Activated CD4-positive, alpha-beta T cell treated with anti-CD3 and anti-CD28 coated beads, Interleukin-2, Interleukin-4, amounts not matched to agents 100 ng/mL and 50 ng/mL, durations not matched to agents 16 hours and 8 hours (primary cell): ENCODE data around the gene PRM3.

Source experiments
- DNase-seq: peaks from one replicate; pipeline ENCODE4 v3.0.0-alpha.2; 2020; ENCODE audit warnings: low spot score

The PRM3 gene

GRCh38 chr16:11272921-11273720 lies at the start of gene PRM3:
PRM3 (minus strand) TSS chr16:11273629; CDS start chr16:11273595, 34 bp downstream.
- DNase-seq, result no peak

DNA sequence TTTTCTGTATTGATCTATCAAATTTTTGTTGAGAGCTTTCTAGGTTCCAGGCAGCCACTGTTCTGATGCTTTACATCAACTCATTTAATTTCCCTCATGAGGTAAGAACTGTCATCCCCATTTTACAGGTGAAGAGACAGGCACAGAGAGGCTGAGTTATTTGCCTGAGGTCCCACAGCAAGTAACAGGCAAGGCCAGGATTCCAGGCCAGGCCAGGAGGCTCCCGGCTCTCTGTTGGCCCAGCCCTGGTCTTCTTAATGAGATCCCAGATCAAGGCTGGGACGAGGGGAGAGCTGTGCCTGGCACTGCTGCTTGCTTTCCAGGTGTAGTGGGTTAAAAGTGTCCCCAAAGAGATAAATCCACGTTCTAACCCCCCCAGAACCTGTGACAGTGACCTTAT lies 49.4 kb upstream of the PRM3 start:
- no peak for DNase-seq

- no peak for DNase-seq
Observed at GRCh38 chr16:11321662-11322061, 48.2 kb upstream of the PRM3 start.

DNA sequence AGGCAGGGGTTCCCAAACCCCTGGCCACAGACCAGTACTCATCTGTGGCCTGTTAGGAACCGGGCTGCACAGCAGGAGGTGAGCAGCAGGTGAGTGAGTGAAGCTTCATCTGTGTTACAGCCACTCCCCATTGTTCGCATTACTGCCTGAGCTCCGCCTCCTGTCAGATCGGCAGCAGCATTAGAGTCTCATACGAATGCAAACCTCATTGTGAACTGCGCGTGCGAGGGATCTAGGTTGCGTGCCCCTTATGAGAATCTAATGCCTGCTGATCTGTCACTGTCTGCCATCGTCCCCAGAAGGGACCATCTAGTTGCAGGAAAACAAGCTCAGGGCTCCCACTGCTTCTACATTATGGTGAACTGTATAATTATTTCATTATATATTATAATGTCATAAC lies 46.7 kb upstream of the PRM3 start:
- no peak for DNase-seq

DNA sequence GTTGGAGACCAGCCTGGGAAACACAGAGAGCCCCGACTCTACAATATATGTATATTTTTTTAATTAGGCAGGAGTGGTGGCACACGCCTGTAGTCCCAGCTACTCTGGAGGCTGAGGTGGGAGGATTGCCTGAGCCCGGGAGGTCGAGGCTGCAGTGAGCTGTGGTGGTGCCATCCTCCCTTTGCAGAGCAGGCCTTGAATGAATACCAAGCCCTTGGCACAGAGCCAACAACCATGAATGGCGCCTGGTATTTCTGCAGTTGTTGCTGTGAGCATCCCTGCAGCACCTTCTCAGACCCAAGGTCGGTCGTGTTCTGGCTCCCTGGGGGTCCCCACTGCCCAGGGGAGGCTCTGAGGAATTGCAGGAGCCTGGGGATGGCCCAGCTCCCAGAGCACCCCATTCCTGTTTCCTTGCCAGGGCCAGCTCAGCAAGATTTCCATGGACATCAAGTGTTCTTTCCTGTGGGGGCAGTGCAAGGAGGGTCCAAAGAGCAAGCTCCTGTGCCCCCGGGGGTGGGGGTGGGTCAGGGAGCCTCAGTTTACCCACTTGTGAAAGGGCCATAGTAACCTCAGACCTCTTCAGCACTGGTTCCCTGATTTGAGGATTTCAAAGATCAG lies 46.2 kb upstream of the PRM3 start:
- no peak for DNase-seq

GRCh38 chr16:11318817-11319216 lies 45.4 kb upstream of the PRM3 start:
- no peak for DNase-seq

- no peak for DNase-seq
Observed at GRCh38 chr16:11316331-11317015, 43.0 kb upstream of the PRM3 start.

GRCh38 chr16:11315510-11315909 lies 42.1 kb upstream of the PRM3 start:
- DNase-seq, result no peak

- no peak for DNase-seq
Observed at GRCh38 chr16:11314309-11314894, 41.0 kb upstream of the PRM3 start.

DNA sequence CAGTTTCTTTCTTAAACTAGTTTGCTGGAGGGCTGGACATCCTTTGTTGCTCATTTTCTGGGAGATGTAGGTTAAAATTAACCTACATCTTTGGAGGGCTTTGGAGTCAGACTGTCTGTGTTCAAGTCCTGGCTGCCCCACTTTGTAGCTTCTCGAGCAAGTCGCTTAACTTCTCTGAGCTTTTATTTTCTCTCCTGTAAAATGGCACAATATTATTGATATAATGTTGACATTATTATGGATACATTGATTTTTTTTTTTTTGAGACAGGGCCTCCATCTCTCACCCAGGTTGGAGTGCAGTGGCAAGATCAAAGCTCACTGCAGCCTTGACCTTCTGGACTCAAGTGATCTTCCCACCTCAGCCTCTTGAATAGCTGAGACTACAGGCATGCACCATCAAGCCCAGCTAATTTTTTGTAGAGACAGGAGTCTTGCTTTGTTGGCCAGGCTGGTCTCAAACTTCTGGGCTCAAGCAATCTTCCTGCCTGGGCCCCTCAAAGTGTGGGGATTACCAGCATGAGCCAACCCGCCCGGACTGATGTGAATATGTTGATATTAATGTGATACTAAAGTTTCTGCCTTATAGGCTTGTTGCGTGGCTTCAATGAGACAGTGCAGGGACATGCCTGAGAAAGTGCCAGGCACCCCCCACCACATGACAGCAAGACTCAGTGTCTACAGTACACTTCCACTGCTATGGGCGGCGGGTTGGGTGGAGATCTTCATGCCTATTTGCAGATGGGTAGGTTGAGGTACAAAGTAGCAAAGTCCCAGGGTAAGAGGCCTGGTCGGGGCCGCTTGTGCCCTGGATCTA lies 40.3 kb upstream of the PRM3 start:
- DNase-seq, result no peak

- peak; percentile 25 for DNase-seq
Observed at GRCh38 chr16:11312718-11313492, 39.5 kb upstream of the PRM3 start.

GRCh38 chr16:11310997-11311561 lies 37.6 kb upstream of the PRM3 start:
- DNase-seq, result peak; percentile 52

- no peak for DNase-seq
Observed at GRCh38 chr16:11310634-11310977, 37.2 kb upstream of the PRM3 start.

- DNase-seq, result no peak
Observed at GRCh38 chr16:11309895-11310633, 36.6 kb upstream of the PRM3 start.

DNA sequence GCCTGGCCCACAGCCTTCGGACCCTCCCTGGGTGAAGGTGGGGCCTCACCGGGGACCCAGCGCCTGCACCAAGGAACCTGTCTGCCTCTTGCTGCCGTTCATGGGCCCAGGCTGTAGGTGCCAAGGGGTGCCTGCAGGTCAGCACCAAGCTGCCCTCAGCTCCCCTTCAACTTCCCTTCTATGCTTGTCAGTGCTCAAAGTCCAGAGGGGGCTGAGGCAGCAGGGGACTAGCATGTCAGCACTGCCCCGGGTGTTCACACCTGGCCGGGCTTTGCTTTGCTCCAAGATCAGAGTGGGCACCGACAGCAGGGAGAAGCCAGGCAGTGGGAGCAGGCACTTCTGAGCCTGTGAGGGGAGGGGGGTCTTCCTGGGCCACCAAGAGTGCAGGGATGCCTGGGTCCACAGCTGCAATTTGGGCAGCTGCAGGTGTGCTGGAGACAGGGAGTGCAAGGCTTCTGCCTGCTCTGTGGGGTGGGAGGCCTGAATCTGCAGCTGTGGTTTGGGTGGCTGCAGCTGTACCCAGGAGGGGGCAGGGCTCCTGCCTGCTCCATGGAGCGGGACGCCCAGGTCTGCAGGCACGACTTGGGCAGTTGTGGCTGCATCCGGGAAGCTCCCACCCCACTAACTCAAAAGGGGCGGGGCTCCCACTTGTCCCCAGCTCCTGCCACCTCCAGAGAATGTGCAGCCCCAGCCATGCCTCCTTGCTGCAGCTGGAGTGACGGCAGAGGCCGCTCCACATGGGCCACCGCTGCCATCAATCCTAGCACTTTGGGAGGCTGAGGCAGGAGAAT lies 35.3 kb upstream of the PRM3 start:
- no peak for DNase-seq

- DNase-seq, result no peak
Observed at GRCh38 chr16:11307639-11308492, 34.4 kb upstream of the PRM3 start.

GRCh38 chr16:11306997-11307638 lies 33.7 kb upstream of the PRM3 start:
- DNase-seq, result peak; percentile 66

DNA sequence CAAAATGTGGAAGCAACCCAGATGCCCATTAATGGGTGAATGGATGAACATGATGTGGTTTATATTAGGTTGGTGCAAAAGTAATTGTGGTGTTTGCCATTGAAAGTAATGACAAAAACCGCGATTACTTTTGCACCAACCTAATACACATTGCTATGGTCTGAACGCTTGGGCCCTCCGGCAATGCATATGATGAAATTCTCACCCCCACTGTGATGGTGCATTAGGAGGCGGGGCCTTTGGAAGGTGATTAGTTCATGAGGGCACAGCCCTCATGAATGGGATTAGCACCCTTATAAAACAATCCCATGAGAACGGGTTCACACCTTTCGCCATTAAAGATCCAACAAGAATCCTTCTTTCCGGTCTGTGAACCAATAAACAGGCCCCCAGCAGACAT lies 33.0 kb upstream of the PRM3 start:
- no peak for DNase-seq
